ENCODE measurements around the gene HCAR2.
"Not testable (repeated sequence)": the region's sequence is repeated elsewhere in the genome, so short reads cannot be mapped to it uniquely, and the experiment has no call there.

Gene HCAR2

GRCh38 chr12:122668268-122668667 lies 34.9 kb downstream of the HCAR2 start:
- no peak for DNase-seq (ENCODE audit: low read depth in 2 of 2, low spot score in 1 of 2)

GRCh38 chr12:122665759-122666158 lies 37.4 kb downstream of the HCAR2 start:
- DNase-seq (ENCODE audit: low read depth in 2 of 2, low spot score in 1 of 2), result no peak

- no peak for DNase-seq (ENCODE audit: low read depth in 2 of 2, low spot score in 1 of 2)
Measured at GRCh38 chr12:122665349-122665748, 37.8 kb downstream of the HCAR2 start.

GRCh38 chr12:122661938-122662337 lies 41.2 kb downstream of the HCAR2 start:
- DNase-seq (ENCODE audit: low read depth in 2 of 2, low spot score in 1 of 2), result no peak

- no peak for DNase-seq (ENCODE audit: low read depth in 2 of 2, low spot score in 1 of 2)
Measured at GRCh38 chr12:122661246-122661645, 41.9 kb downstream of the HCAR2 start.

GRCh38 chr12:122659579-122659978 lies 43.6 kb downstream of the HCAR2 start:
- no peak for DNase-seq (ENCODE audit: low read depth in 2 of 2, low spot score in 1 of 2)

GRCh38 chr12:122656298-122656697 lies 46.9 kb downstream of the HCAR2 start:
- DNase-seq (ENCODE audit: low read depth in 2 of 2, low spot score in 1 of 2), result no peak

GRCh38 chr12:122653291-122653690 lies 49.9 kb downstream of the HCAR2 start:
- DNase-seq (ENCODE audit: low read depth in 2 of 2, low spot score in 1 of 2), result not testable (repeated sequence)

- DNase-seq (ENCODE audit: low read depth in 2 of 2, low spot score in 1 of 2), result no peak
Measured at GRCh38 chr12:122651520-122652224, 51.5 kb downstream of the HCAR2 start.
